HG03520 (cell line): ENCODE measurements around the gene KRT76.

Source experiments
- ATAC-seq: cut with Tn5 transposase; IDR thresholded peaks from one replicate; pipeline ENCODE4 v1.9.1; 2021; ENCODE audit warnings: mild to moderate bottlenecking, moderate library complexity; ENCODE audit not compliant: unreplicated experiment

KRT76 gene

GRCh38 chr12:52787324-52788191 lies 10.4 kb upstream of the KRT76 start:
- no peak for ATAC-seq

GRCh38 chr12:52784909-52785308 lies 7.8 kb upstream of the KRT76 start:
- ATAC-seq = no peak

DNA sequence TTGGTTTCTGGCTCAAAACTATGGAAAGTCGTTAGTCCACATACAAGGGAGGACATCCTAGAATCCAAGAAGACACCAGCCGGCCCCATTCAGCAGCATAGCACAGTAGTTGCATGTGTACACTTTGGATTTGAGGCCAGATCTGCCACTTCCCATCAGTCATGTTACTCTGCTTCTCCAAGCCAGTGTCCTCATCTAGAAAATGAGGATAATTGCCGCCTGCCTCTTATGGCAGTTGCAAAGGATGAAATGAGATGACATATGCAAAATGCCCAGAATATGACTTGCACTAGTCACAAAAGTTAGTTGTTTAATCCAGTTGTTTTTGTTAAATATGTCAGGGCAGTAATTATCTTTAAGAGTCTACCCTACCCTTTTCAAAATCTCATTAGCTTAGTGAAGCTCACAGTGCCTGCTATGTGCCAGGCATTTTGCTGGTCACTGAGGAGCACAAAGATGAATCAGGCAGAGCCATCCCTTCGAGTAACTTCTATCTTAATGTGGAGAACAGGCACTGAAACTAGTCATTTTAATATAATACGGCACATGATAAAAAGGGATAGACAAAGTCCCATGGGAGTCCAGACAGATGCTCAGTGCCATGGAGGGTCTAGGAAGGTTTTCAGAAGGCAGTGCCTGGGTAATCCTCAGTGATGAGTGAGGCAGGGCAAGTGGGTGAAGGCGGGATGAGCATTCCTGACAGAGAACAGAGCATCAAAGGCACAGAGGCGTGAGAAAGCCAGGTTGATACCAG lies 6.6 kb upstream of the KRT76 start:
- no peak for ATAC-seq

- no peak for ATAC-seq
Measured at GRCh38 chr12:52782502-52782901, 5.4 kb upstream of the KRT76 start.

DNA sequence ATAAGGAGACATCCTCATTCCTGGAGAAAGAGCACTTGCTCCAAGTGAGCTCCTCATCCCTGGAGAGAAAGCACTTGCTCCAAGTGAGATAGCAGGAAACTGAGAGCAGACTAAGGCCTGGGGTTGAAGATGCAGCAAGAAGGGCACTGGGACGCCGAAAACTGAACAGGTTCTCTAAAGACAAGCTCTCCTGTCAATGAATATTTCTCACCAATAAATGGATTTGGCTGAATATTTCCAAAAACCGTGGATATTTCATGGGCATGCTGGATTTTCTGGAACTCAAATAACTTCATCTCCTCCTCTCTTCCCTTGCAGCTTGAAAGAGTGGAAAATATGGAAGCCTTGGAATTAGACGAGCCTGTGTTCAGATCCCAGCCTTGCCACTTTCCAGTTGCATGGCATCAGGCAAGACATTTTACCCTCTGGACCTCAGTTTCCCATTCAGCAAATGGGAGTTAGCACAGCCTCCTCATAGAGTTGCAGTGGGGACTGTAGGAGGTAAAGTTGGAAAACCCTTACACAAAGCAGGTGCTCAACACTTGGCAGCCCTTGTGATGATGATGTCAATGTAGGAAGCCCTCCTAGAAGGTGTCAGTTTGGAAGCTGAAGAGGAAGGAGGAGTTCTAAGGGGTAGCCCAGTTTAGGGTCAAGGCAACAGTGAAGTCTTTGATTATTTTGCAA lies 4.4 kb upstream of the KRT76 start:
- no peak for ATAC-seq

GRCh38 chr12:52779914-52780313 lies 2.8 kb upstream of the KRT76 start:
- no peak for ATAC-seq

GRCh38 chr12:52778833-52779232 lies 1.7 kb upstream of the KRT76 start:
- no peak for ATAC-seq

- ATAC-seq = no peak
Measured at GRCh38 chr12:52777566-52777965, 421 bp upstream of the KRT76 start.

DNA sequence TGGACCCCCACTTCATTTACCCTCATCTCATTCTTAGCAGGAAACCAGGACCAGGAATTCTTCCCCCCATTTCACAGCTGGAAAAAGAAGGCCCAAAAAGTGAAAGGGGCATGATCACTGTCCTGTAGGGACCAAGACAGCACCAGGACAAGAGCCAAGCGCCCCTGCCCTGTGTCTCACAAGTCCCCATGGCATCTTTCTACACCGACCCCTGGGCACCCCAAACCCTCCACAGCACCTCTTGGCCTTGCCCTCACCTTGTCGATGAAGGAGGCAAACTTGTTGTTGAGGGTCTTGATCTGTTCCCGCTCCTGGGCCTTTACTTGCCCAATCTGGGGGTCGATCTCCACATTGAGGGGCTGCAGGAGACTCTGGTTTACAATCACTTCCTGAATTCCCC lies 710 bp downstream of the KRT76 start:
- no peak for ATAC-seq

DNA sequence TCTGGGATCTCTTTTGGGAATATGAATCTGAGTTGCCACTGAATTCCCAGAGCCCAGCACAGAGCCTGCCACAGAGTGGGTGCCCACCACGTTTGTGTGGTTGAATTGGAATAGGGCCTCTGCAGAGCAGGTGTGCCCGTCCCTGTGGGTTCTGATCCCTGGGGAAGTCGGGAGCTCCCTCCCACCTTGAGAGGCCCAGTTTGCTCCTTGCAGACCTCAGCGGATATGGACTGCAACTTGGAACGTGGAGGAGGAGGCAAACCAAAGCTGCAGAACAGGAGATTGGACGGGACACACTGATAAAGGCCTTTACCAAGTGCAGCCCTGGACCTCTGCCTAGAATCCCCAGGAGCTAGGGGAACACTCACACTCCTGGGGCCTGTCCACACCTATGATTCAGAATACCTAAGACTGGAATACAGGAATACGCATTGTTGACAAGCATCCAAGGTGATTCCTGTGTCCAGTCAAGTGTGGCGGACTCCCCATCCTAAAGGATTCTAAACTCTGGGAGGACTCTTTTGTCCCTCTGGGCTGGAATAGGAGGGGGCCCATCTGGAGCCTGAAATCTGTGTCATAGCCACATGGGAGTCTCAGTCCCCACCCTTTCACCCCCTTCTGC lies 2.4 kb downstream of the KRT76 start:
- no peak for ATAC-seq

- no peak for ATAC-seq
Measured at GRCh38 chr12:52772772-52773171, 4.4 kb downstream of the KRT76 start.

DNA sequence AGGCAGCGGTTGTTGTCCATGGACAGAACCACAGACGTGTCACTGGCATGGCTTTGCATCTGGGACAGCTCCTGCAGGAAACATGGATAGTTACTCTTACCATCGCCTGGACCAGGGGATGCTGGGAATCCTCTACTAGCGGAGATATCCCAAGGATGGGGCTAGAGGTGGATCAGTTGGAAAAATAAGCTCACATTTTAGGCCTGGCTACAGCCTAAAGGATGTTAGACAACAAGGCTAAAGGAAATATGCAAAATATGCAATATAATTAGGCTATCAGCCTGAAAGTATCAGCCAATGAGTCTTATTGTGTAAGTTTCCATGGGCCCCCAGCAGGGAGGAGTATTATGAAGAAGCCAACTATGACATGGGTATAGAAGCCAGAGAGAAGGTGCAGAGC lies 5.0 kb downstream of the KRT76 start:
- ATAC-seq = no peak

- no peak for ATAC-seq
Measured at GRCh38 chr12:52771505-52771904, 5.6 kb downstream of the KRT76 start.

DNA sequence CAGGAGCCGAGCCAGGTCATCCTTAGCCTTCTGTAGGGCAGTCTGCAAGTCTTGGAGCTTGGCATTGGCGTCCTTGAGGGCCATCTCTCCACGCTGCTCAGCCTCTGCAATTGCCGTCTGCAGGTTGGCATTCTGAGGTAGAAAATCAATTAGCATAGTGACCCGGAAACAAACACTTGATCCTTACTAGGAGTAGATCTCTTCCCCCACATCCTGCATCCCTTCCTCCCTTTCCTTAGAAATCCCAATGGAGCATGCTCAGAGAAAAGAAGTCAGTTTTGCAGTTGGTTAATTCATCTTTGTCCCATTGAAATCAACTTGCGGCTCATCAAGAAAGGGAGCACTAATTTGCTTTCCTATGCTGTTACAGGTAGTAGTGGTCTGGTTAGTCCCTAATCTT lies 6.1 kb downstream of the KRT76 start:
- ATAC-seq = no peak

DNA sequence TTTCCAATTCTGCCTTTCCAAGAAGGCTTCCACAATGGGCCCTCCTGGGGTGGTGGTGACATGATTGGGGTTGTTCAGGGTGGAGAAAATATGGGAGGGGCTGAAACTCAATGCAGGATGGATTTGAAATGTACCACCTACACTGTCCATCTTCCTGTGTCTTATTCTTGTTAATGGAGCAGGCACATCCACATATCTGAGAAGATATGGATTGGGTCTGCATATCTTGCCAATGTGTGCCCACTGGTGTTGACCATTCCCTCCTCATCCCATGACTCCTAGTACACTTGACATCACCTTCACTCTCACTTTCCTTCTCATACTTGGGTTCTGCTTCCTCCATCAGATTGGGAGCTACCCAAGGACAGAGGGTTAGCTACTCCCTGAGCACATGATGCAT lies 7.2 kb downstream of the KRT76 start:
- ATAC-seq = no peak

DNA sequence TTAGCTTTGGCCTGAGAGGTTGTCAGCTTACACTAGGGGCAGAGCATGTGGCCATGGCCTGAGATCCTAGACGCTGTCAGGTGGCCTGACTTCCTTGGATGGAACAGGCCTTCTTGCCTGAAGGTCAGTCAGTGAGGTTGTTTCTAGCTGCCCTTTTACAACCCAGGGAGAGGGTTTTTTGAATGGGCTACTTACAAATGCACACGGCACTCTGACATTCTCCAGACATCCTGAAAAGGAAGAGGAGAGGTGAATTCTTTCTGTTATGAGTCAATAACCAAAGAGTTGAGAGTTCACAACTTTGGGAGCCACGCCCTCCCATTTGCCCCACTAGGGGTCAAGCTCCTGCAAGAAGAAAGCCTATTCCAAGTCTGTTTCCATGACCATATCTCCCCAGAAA lies 7.8 kb downstream of the KRT76 start:
- no peak for ATAC-seq

- ATAC-seq = no peak
Measured at GRCh38 chr12:52768479-52769200, 8.5 kb downstream of the KRT76 start.

DNA sequence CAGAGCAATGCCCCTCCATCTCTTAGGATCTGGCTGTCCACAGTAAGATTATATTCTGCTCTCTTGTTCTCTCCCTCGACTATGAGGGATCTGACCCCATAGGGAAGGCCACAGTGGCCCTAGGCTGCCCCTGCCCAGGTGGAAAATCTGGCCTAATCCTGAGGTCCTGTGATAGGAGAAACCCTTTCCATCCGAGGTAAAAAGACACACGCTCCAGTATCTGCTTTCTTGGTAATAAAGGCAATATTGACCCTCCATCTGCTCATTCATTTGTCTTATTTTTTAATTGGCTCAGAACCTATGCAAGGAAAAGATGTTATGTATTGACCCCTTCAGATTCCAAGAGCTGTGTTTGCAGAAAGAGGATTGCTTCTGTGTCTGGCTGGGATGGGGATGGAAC lies 9.7 kb downstream of the KRT76 start:
- ATAC-seq = no peak

DNA sequence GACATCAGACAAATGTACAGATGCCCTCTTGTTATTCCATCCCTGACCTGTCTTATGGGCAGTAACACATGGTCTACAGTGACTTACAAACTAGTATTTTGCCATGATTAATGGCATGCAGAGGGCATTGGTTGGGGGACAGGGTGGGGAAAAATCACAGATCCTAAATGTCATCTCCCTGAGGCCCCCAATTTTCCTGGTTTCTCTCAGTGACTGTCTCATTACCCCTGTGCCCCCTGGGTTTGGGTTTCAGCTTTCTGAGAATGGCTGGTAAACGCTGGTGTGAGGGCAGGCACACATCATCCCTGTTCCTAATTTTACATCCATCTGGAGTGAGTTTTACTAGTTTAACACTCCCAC lies 10.1 kb downstream of the KRT76 start:
- ATAC-seq = no peak

DNA sequence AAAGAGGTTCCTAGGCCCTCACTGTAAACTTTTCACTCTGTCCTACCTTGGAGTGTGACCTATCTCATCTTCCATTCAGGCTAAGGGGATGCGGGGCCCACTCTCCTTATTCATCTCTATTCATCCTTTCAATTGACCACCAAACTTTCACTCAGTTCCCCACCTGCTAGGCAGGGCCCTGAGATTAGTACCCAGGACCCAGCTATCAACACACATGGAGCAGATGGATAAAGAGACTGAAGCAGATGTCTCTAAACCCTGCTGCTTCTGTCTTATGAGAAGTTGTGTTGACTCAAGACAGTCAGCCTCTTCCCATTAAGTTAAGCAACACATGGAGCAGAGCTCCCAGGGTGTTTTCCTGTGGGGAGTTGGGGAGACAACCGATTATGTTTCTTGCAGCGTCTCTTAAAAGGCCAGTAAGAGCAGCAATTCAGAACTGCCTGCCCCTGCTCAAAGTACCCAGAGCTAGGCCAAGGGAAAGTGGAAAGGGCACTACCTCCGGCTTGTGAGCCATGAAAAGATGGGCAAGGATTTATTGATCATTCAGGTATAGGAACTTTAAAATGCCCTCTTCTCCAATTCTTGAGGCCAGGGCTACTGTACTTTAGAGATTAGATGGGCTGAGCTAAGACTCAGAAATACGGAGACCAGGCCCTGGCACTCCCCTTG lies 10.7 kb downstream of the KRT76 start:
- no peak for ATAC-seq
